PC-3 (cell line): ENCODE data around the gene ASTN2. TPM values are rescaled to one million over a fixed set of nuclear protein-coding genes. Genes with fewer than 3 reads are reported as not detected.

Experiments used
- ATAC-seq: fragments of 200-7000 bp; cut with Tn5 transposase; 2 replicates; pipeline ENCODE4 v1.9.1; 2020; ENCODE audit warnings: mild to moderate bottlenecking, moderate library complexity
- BruUV-seq: library from RNA; stranded (reverse); fragments of 400-500 nt; replicated peaks from 2 replicates; lab custom pipeline; 2021; lab: Mats Ljungman, UMichigan
- CTCF ChIA-PET: fragments of 300-600 bp; sonication (Branson Sonifier 250); formaldehyde crosslinking; loops from one replicate; lab custom pipeline; 2022; ENCODE audit warnings: antibody characterized with exemption; lab: Charles Lee
- POLR2A ChIA-PET: fragments of 300-600 bp; sonication (Branson Sonifier 250); formaldehyde crosslinking; loops from one replicate; lab custom pipeline; 2022; ENCODE audit warnings: antibody characterized with exemption; ENCODE audit not compliant: unreplicated experiment; lab: Charles Lee
- DNase-seq: peaks from one replicate; pipeline ENCODE4 v3.0.0-alpha.2; 2015
- H2AFZ ChIP-seq: fragments of 300-600 bp; sonication (generic); 2 replicates; pipeline ENCODE4 v1.6.0; 2016; ENCODE audit warnings: antibody characterized with exemption, low read length
- H3F3A ChIP-seq: fragments of 300-600 bp; sonication (generic); one replicate; pipeline ENCODE4 v1.6.0; 2017; ENCODE audit warnings: antibody characterized with exemption, low read length, control low read depth, mild to moderate bottlenecking; ENCODE audit not compliant: unreplicated experiment
- H3K27ac ChIP-seq: fragments of 300-600 bp; sonication (generic); 2 replicates; pipeline ENCODE4 v1.5.1; 2016; ENCODE audit warnings: mild to moderate bottlenecking, low read length
- H3K27me3 ChIP-seq: fragments of 300-600 bp; sonication (generic); 2 replicates; pipeline ENCODE4 v1.6.1; 2016; ENCODE audit warnings: low read length, mixed read lengths
- H3K36me3 ChIP-seq: fragments of 300-600 bp; sonication (generic); 2 replicates; pipeline ENCODE4 v1.6.1; 2016; ENCODE audit warnings: low read depth, mixed run types, low read length, mixed read lengths
- H3K4me1 ChIP-seq: fragments of 300-600 bp; sonication (generic); 2 replicates; pipeline ENCODE4 v1.5.1; 2016; ENCODE audit warnings: low read length; ENCODE audit not compliant: insufficient read depth
- H3K4me2 ChIP-seq: fragments of 300-600 bp; sonication (generic); 2 replicates; pipeline ENCODE4 v1.6.0; 2016; ENCODE audit warnings: low read length
- H3K4me3 ChIP-seq: fragments of 300-600 bp; sonication (generic); 2 replicates; pipeline ENCODE4 v1.5.1; 2016; ENCODE audit warnings: mild to moderate bottlenecking, low read length, mixed read lengths
- H3K79me2 ChIP-seq: fragments of 300-600 bp; sonication (generic); 2 replicates; pipeline ENCODE4 v1.6.1; 2017; ENCODE audit warnings: low read length, mixed read lengths
- H3K9ac ChIP-seq: fragments of 300-600 bp; sonication (generic); 2 replicates; pipeline ENCODE4 v1.6.0; 2016; ENCODE audit warnings: mild to moderate bottlenecking, low read length
- H3K9me2 ChIP-seq: fragments of 300-600 bp; sonication (generic); replicated peaks from 2 replicates; pipeline ENCODE4 v1.6.1; 2016; ENCODE audit warnings: mixed run types, low read length, mixed read lengths
- H3K9me3 ChIP-seq: fragments of 300-600 bp; sonication (generic); 2 replicates; pipeline ENCODE4 v1.6.1; 2016; ENCODE audit warnings: low read length, mixed read lengths
- H4K20me1 ChIP-seq: fragments of 300-600 bp; sonication (generic); 2 replicates; pipeline ENCODE4 v1.6.1; 2016; ENCODE audit warnings: low read length, mixed read lengths
- CTCF ChIP-seq: fragments of 300-600 bp; sonication (generic); conservative IDR thresholded peaks from 2 replicates; pipeline ENCODE4 v1.5.1; 2017; ENCODE audit warnings: antibody characterized with exemption, low read depth, mild to moderate bottlenecking, low read length
- EZH2 ChIP-seq: fragments of 300-600 bp; sonication (generic); IDR thresholded peaks from one replicate; pipeline ENCODE4 v1.6.1; 2017; ENCODE audit warnings: antibody characterized with exemption, mild to moderate bottlenecking, low read length; ENCODE audit not compliant: unreplicated experiment
- EZH2phosphoT487 ChIP-seq: fragments of 300-600 bp; sonication (generic); IDR thresholded peaks from 2 replicates; pipeline ENCODE4 v1.6.1; 2018; ENCODE audit warnings: mild to moderate bottlenecking, antibody characterized with exemption, low read length, borderline replicate concordance
- intact Hi-C: fragments of 100-400 bp; cut with micrococcal nuclease; formaldehyde crosslinking; loops from 2 replicates; pipeline ENCODE4 v1.9.0; 2023
- total RNA-seq: library from RNA; depleted of rRNA; stranded (reverse); fragments of >200 nt; gene quantifications from 2 replicates; pipeline ENCODE4 v1.2.3, GENCODE V29; 2014

Gene ASTN2
- total RNA-seq, 1 experiment from 2014 or later, result 3.5 TPM

GRCh38 chr9:116897201-116897600 lies 517.7 kb downstream of the ASTN2 start:
- Histone ChIP-seq H3K9ac (no peak overlapping the region), H4K20me1 (no peaks in the 10 kb centered on the region), H3K9me3 (no peaks in the 10 kb centered on the region), H3K27me3 (no peaks in the 10 kb centered on the region), H3K27ac (no peak overlapping the region), H3K9me2 (no peaks in the 10 kb centered on the region), H3K36me3 (no peaks in the 10 kb centered on the region), H3K4me1 (peaks cover 5% of the 10 kb centered on the region; the same call in 1 of the 2 replicates), H3K4me3 (no peak overlapping the region), H3F3A (no peaks in the 10 kb centered on the region), H2AFZ (no peak overlapping the region), H3K4me2 (no peak overlapping the region), H3K79me2 (no peaks in the 10 kb centered on the region)
- intact Hi-C loops, result no loop called here
- POLR2A ChIA-PET, result no interaction called here
- CTCF ChIA-PET, result no interaction called here
- DNase-seq (no peak), ATAC-seq (no peak)
- no TSS peak for BruUV-seq
- TF ChIP-seq EZH2phosphoT487 (no peak), EZH2 (no peak), CTCF (no peak)

- CTCF ChIA-PET, result no interaction called here
- DNase-seq, result peak; percentile 68
- no peaks in the 10 kb centered on the region for H3K36me3 ChIP-seq
Observed at GRCh38 chr9:116895961-116896360, 518.9 kb downstream of the ASTN2 start.

More at GRCh38 chr9:116895961-116896360, 518.9 kb downstream of the ASTN2 start:
- Histone ChIP-seq H3K79me2 (no peaks in the 10 kb centered on the region), H3K4me2 (no peak overlapping the region), H3K4me1 (peaks cover 5% of the 10 kb centered on the region; the same call in 1 of the 2 replicates), H3K27me3 (no peaks in the 10 kb centered on the region), H3K27ac (peak overlapping the region; percentile 61), H3K4me3 (no peak overlapping the region), H3K9me2 (no peaks in the 10 kb centered on the region), H3K9me3 (no peaks in the 10 kb centered on the region), H2AFZ (no peak overlapping the region), H3F3A (no peaks in the 10 kb centered on the region), H3K9ac (no peak overlapping the region), H4K20me1 (no peaks in the 10 kb centered on the region)
- POLR2A ChIA-PET, result no interaction called here
- no peak for ATAC-seq
- TF ChIP-seq EZH2, result no peak
- TF ChIP-seq CTCF, result no peak
- TF ChIP-seq EZH2phosphoT487, result no peak
- BruUV-seq, result no TSS peak
- intact Hi-C loops, result no loop called here
